ENCODE measurements around the gene LATS2. TPM values are rescaled to one million over a fixed set of nuclear protein-coding genes. Genes with fewer than 3 reads are reported as not detected.

Gene LATS2
- total RNA-seq, 4 donors from 2014 or later: 33.0 to 69.6 (median 37.5) TPM

DNA sequence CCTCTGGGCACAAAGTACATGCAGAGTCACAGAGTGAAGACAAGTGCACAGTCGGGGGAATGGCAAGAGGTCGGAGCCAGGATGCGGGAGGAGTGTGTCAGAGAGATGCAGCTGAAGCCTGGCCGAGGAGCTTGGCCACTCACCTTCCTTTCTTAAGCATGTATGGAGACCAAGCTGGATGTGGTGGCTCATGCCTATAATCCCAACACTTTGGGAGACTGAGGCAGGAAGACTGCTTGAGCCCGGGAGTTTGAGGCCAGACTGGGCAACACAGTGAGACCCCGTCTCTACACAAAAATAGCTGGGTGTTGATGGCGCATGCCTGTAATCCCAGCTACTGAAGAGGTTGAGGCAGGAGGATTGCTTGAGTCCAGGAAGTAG, 67.0 kb downstream of the LATS2 start:
- intact Hi-C loops (cut with DNase I): no loop called here
- DNase-seq: no peak
- H3K4me3 ChIP-seq (replicated peaks in 1 of 3): no peak overlapping the region
- no peaks in the 10 kb centered on the region for H3K27me3 ChIP-seq
- peaks cover 8 to 28% of the 10 kb centered on the region in 2 donors for H3K4me1 ChIP-seq
- H3K36me3 ChIP-seq: peaks cover 6 to 16% of the 10 kb centered on the region in 2 donors
- TF ChIP-seq POLR2A (IDR thresholded peaks at IDR 0.05): no peak
- TF ChIP-seq, protein P1, sequence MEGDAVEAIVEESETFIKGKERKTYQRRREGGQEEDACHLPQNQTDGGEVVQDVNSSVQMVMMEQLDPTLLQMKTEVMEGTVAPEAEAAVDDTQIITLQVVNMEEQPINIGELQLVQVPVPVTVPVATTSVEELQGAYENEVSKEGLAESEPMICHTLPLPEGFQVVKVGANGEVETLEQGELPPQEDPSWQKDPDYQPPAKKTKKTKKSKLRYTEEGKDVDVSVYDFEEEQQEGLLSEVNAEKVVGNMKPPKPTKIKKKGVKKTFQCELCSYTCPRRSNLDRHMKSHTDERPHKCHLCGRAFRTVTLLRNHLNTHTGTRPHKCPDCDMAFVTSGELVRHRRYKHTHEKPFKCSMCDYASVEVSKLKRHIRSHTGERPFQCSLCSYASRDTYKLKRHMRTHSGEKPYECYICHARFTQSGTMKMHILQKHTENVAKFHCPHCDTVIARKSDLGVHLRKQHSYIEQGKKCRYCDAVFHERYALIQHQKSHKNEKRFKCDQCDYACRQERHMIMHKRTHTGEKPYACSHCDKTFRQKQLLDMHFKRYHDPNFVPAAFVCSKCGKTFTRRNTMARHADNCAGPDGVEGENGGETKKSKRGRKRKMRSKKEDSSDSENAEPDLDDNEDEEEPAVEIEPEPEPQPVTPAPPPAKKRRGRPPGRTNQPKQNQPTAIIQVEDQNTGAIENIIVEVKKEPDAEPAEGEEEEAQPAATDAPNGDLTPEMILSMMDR (IDR thresholded peaks at IDR 0.05): no peak
- H3K27ac ChIP-seq: no peak overlapping the region
- H3K9me3 ChIP-seq: no peaks in the 10 kb centered on the region
- WGBS, 2 donors: 94 to 96% methylated on average over 7 of the region's 7 CpGs

DNA sequence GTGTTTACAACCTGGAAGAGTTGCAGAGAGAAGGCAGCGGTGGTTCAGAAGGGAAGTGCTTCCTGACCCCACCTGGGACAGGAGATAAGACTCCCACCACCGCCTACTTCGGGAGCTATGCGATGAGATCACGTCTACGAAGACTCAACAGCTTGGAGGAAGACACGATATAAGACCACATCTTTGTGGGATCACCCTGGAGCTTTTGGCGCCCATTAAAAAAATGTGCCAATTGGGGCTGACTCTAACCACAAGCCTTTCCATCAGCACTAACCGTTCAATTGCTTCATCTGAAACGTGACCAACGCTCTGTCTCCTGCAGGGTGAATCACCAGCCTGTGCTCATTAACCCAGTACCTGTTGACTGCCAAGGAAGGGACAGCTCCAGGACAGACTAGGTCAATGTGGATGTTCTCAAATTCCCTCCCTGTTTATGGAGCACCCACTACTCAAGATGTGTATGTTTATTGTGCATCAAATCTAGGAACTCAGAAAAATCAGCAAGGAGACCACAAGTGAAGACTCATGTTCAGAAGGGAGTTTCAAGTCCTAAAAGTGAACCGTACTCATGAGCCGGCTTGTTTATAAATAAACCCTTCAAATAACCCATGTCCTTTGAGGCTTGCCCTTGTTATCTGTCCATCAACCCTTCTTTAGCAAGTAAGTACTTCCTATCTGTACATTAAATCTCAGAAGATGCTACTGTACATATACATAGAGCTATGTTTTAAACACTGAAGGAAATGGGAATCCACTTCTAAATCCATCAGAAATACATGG, 67.5 kb downstream of the LATS2 start:
- H3K4me3 ChIP-seq (replicated peaks in 1 of 3): no peak overlapping the region

DNA sequence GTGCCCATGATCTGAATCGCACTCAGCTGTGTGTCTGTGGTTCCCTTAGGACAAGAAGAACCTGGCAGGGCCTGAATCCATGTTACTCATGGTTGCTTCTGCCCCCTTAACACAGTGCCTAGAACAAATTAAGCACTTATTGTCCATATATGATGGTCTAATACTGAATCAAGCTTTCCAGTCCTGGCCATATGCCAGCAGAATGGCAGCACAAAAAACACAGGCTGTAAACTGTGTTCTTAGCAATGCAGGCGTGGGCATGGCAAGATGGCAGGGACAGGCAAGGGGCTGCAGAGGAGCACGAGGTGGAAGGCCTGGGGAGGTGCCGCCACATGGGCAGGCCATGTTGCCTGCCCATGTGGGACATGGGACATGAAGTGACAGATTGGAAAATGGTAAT, 68.2 kb downstream of the LATS2 start:
- Histone ChIP-seq H3K27me3 (no peaks in the 10 kb centered on the region), H3K4me3 (replicated peaks in 1 of 3) (no peak overlapping the region), H3K36me3 (peaks cover 17 to 21% of the 10 kb centered on the region in 2 donors), H3K27ac (no peak overlapping the region), H3K9me3 (no peaks in the 10 kb centered on the region), H3K4me1 (peaks cover 8 to 28% of the 10 kb centered on the region in 2 donors)
- intact Hi-C loops (cut with DNase I): no loop called here
- TF ChIP-seq POLR2A (IDR thresholded peaks at IDR 0.05): no peak
- TF ChIP-seq, protein P1 (IDR thresholded peaks at IDR 0.05): no peak
- DNase-seq: no peak
- 81 to 84% methylated on average over 4 of the region's 4 CpGs for WGBS, 2 donors

More for the DNA sequence above, 67.5 kb downstream of the LATS2 start:
- peaks cover 11 to 21% of the 10 kb centered on the region in 2 donors for H3K36me3 ChIP-seq
- no peak overlapping the region for H3K27ac ChIP-seq
- H3K27me3 ChIP-seq: no peaks in the 10 kb centered on the region
- intact Hi-C loops (cut with DNase I): no loop called here
- 88 to 94% methylated on average over 13 of the region's 13 CpGs for WGBS, 2 donors
- DNase-seq: no peak
- TF ChIP-seq, protein P1 (IDR thresholded peaks at IDR 0.05): no peak
- TF ChIP-seq POLR2A (IDR thresholded peaks at IDR 0.05): no peak
- peaks cover 8 to 28% of the 10 kb centered on the region in 2 donors for H3K4me1 ChIP-seq
- H3K9me3 ChIP-seq: no peaks in the 10 kb centered on the region

DNA sequence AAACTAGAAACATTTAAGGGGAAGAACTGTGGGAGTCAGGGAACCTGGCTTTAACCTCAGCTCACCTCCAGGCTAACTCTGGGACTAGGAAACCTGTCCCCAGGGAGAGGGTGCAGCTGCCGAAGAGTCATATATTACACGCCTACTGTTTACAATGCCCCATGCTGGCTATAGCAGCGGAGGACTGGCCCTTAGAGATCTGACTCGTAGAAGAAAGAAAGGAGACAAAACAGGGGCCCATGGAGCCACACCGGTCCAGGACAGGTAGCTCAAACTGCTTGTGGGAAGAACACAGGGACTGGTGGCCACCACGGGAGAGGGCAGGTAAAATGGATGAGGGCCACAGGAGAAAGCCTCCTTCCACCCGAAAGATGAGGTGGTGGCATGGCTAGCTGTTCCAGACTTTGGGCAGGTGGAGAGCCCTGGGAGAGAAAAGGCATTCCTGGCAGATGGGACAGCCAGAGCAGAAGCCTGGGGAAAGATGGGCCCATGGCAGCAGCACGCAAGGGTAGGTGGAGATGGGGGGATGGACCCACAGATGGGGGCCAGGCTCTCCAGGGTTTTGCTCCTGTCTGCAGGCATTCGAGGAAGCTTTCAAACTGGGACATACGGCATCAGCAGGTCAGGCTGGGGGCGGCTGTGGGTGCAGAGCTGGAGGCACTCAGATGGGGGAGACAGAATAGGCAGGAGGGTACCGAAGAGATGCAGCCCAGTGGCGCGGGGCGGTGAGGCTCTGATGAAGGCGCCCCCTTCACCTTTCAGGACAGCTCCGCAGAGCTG, 69.5 kb downstream of the LATS2 start:
- DNase-seq: no peak
- Histone ChIP-seq H3K9me3 (no peaks in the 10 kb centered on the region), H3K4me3 (replicated peaks in 1 of 3) (no peak overlapping the region), H3K27me3 (no peaks in the 10 kb centered on the region), H3K4me1 (peaks cover 4 to 17% of the 10 kb centered on the region in 2 donors), H3K27ac (no peak overlapping the region), H3K36me3 (peaks cover 26 to 30% of the 10 kb centered on the region in 2 donors)
- 92 to 95% methylated on average over 16 to 17 of the region's 17 CpGs for WGBS, 2 donors
- intact Hi-C loops (cut with DNase I): no loop called here
- TF ChIP-seq POLR2A (IDR thresholded peaks at IDR 0.05): no peak

DNA sequence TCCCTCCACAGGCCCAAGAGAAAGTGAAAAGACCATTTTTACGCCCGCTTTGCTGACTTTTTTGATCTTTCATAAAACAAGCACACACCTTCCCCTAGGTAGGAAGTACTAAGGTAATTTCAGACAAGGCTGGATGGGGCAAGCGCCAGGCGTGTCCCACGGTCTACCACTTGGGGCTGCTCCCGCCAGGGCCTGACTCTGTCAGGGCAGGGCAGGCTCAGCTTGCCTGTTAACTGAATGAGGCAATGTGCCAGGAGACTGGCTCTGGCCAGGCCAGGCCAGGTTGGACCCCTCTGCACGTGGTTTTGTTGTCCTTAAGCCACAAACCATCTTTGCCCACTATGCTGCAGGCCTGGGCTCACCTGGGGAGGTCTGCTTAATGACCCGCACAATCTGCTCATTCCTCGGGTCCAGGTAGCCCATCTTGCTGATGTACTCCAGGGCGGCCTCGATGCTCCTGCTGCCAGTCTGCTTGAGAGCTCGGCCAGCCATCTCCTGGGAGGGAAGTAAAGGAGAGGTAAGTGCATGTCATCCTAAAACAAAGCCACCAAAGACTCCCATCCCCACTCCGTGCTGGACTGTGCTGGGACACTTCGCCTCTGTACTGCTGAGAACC, 70.4 kb downstream of the LATS2 start:
- no peaks in the 10 kb centered on the region for H3K27me3 ChIP-seq
- no peak overlapping the region for H3K4me3 ChIP-seq (replicated peaks in 1 of 3)
- H3K4me1 ChIP-seq: peaks cover 4 to 8% of the 10 kb centered on the region in 2 donors
- TF ChIP-seq, protein P1 (IDR thresholded peaks at IDR 0.05): peak in 1 of 6 experiments; percentile 5
- no peak for TF ChIP-seq POLR2A (IDR thresholded peaks at IDR 0.05)
- H3K9me3 ChIP-seq: no peaks in the 10 kb centered on the region
- 89 to 91% methylated on average over 12 to 13 of the region's 14 CpGs for WGBS, 2 donors
- intact Hi-C loops (cut with DNase I): no loop called here
- H3K27ac ChIP-seq: peak overlapping the region in 1 of 3 donors; percentile 29
- H3K36me3 ChIP-seq: peaks cover 26 to 30% of the 10 kb centered on the region in 2 donors
- no peak for DNase-seq

Data from thyroid gland (tissue), 4 donors.